ENCODE results near the gene TMEM108.

Gene TMEM108

GRCh38 chr3:133119176-133119575 is 81.0 kb downstream of the TMEM108 start:
- no peak for DNase-seq
- peaks cover 6% of the 10 kb centered on the region for H3K27me3 Mint-ChIP-seq
- H3K4me1 Mint-ChIP-seq (ENCODE audit: low read depth) = no peaks in the 10 kb centered on the region
- no peaks in the 10 kb centered on the region for H3K9me3 Mint-ChIP-seq
- H3K4me3 Mint-ChIP-seq = no peak overlapping the region
- H3K27ac Mint-ChIP-seq = no peak overlapping the region
- H3K36me3 Mint-ChIP-seq (ENCODE audit: low read depth) = no peaks in the 10 kb centered on the region

DNA sequence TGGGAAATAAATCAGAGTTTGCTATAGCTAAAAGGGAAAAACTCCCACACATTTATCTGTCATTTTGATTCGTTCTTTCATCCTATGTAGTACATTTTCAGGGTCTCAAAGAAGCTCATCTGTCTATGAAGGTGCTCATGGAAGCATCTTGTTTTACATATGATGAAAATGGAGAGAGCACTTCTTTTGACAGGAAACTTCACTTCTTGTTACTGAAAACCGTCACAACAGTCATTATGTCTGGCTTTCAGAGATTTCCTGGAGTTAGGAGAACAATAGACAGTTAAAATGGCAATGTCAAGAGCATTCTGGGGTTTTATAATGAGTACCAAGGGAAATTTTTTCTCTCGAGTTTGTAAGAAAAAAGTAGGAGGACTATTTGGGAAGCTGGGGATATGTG is 83.3 kb downstream of the TMEM108 start:
- Mint-ChIP-seq H3K4me3 (no peak overlapping the region), H3K27me3 (peaks cover 6% of the 10 kb centered on the region), H3K27ac (no peak overlapping the region), H3K9me3 (no peaks in the 10 kb centered on the region), H3K4me1 (ENCODE audit: low read depth) (no peaks in the 10 kb centered on the region), H3K36me3 (ENCODE audit: low read depth) (no peaks in the 10 kb centered on the region)
- DNase-seq = no peak

DNA sequence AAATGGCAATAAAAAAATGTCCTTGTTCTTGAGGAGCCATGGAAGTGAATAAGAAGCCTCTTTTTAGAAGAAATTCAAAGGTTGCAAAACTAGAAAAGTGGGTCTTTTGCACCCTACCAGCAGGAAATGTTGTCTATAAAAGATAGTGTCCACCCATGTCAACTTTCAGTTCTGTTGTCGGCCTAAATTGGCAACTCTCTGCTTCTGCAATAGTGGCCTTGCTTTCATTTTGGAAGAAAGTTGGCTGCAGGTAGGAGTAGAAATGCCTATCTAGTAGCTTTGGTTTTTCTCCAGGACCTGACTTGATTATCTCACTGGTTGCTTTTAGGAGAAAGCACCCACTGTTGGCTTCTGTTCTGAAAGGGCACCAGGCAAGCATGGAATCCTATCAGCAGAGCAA is 85.4 kb downstream of the TMEM108 start:
- H3K36me3 Mint-ChIP-seq (ENCODE audit: low read depth) = no peaks in the 10 kb centered on the region
- DNase-seq = no peak
- H3K4me1 Mint-ChIP-seq (ENCODE audit: low read depth) = no peaks in the 10 kb centered on the region
- H3K9me3 Mint-ChIP-seq = no peaks in the 10 kb centered on the region
- no peak overlapping the region for H3K27ac Mint-ChIP-seq
- H3K27me3 Mint-ChIP-seq = peaks cover 2% of the 10 kb centered on the region
- H3K4me3 Mint-ChIP-seq = no peak overlapping the region

- Mint-ChIP-seq H3K4me3 (no peak overlapping the region), H3K27me3 (peaks cover 2% of the 10 kb centered on the region), H3K9me3 (no peaks in the 10 kb centered on the region), H3K4me1 (ENCODE audit: low read depth) (no peaks in the 10 kb centered on the region), H3K36me3 (ENCODE audit: low read depth) (no peaks in the 10 kb centered on the region), H3K27ac (no peak overlapping the region)
- DNase-seq = no peak
Measured at GRCh38 chr3:133124511-133124910, 86.3 kb downstream of the TMEM108 start.

- H3K4me3 Mint-ChIP-seq = no peak overlapping the region
- H3K27ac Mint-ChIP-seq = no peak overlapping the region
- no peaks in the 10 kb centered on the region for H3K9me3 Mint-ChIP-seq
- no peak for DNase-seq
- H3K4me1 Mint-ChIP-seq (ENCODE audit: low read depth) = no peaks in the 10 kb centered on the region
- peaks cover 2% of the 10 kb centered on the region for H3K27me3 Mint-ChIP-seq
- no peaks in the 10 kb centered on the region for H3K36me3 Mint-ChIP-seq (ENCODE audit: low read depth)
Measured at GRCh38 chr3:133125171-133125570, 87.0 kb downstream of the TMEM108 start.

- Mint-ChIP-seq H3K4me3 (no peak overlapping the region), H3K36me3 (ENCODE audit: low read depth) (no peaks in the 10 kb centered on the region), H3K4me1 (ENCODE audit: low read depth) (no peaks in the 10 kb centered on the region), H3K27ac (no peak overlapping the region), H3K27me3 (peaks cover 2% of the 10 kb centered on the region), H3K9me3 (no peaks in the 10 kb centered on the region)
- no peak for DNase-seq
Measured at GRCh38 chr3:133125802-133126201, 87.6 kb downstream of the TMEM108 start.

- H3K27ac Mint-ChIP-seq = no peak overlapping the region
- no peaks in the 10 kb centered on the region for H3K9me3 Mint-ChIP-seq
- H3K36me3 Mint-ChIP-seq (ENCODE audit: low read depth) = no peaks in the 10 kb centered on the region
- no peaks in the 10 kb centered on the region for H3K27me3 Mint-ChIP-seq
- no peaks in the 10 kb centered on the region for H3K4me1 Mint-ChIP-seq (ENCODE audit: low read depth)
- H3K4me3 Mint-ChIP-seq = no peak overlapping the region
- DNase-seq = no peak
Measured at GRCh38 chr3:133127381-133127780, 89.2 kb downstream of the TMEM108 start.

GRCh38 chr3:133130168-133130567 is 92.0 kb downstream of the TMEM108 start:
- H3K36me3 Mint-ChIP-seq (ENCODE audit: low read depth) = no peaks in the 10 kb centered on the region
- H3K4me3 Mint-ChIP-seq = no peak overlapping the region
- no peaks in the 10 kb centered on the region for H3K27me3 Mint-ChIP-seq
- H3K9me3 Mint-ChIP-seq = no peaks in the 10 kb centered on the region
- no peaks in the 10 kb centered on the region for H3K4me1 Mint-ChIP-seq (ENCODE audit: low read depth)
- no peak overlapping the region for H3K27ac Mint-ChIP-seq
- no peak for DNase-seq

GRCh38 chr3:133135306-133135705 is 97.1 kb downstream of the TMEM108 start:
- DNase-seq = no peak
- H3K4me1 Mint-ChIP-seq (ENCODE audit: low read depth) = no peaks in the 10 kb centered on the region
- no peaks in the 10 kb centered on the region for H3K9me3 Mint-ChIP-seq
- H3K27ac Mint-ChIP-seq = no peak overlapping the region
- H3K27me3 Mint-ChIP-seq = peaks cover 9% of the 10 kb centered on the region
- H3K36me3 Mint-ChIP-seq (ENCODE audit: low read depth) = no peaks in the 10 kb centered on the region
- no peak overlapping the region for H3K4me3 Mint-ChIP-seq

- Mint-ChIP-seq H3K27me3 (peaks cover 9% of the 10 kb centered on the region), H3K4me1 (ENCODE audit: low read depth) (no peaks in the 10 kb centered on the region)
- no peak for DNase-seq
Measured at GRCh38 chr3:133136114-133137041, 98.2 kb downstream of the TMEM108 start.

GRCh38 chr3:133137042-133137996 is 99.1 kb downstream of the TMEM108 start:
- DNase-seq = no peak
- Mint-ChIP-seq H3K4me1 (ENCODE audit: low read depth) (no peaks in the 10 kb centered on the region), H3K27ac (no peak overlapping the region), H3K27me3 (peaks cover 9% of the 10 kb centered on the region), H3K9me3 (no peaks in the 10 kb centered on the region), H3K36me3 (ENCODE audit: low read depth) (no peaks in the 10 kb centered on the region), H3K4me3 (no peak overlapping the region)

More at GRCh38 chr3:133136114-133137041, 98.2 kb downstream of the TMEM108 start:
- Mint-ChIP-seq H3K36me3 (ENCODE audit: low read depth) (no peaks in the 10 kb centered on the region), H3K27ac (no peak overlapping the region), H3K4me3 (no peak overlapping the region), H3K9me3 (no peaks in the 10 kb centered on the region)

- no peak for DNase-seq
- Mint-ChIP-seq H3K4me1 (ENCODE audit: low read depth) (no peaks in the 10 kb centered on the region), H3K27ac (no peak overlapping the region), H3K9me3 (no peaks in the 10 kb centered on the region), H3K27me3 (peaks cover 9% of the 10 kb centered on the region), H3K4me3 (no peak overlapping the region), H3K36me3 (ENCODE audit: low read depth) (no peaks in the 10 kb centered on the region)
Measured at GRCh38 chr3:133138017-133138416, 99.8 kb downstream of the TMEM108 start.

GRCh38 chr3:133152056-133152455 is 113.9 kb downstream of the TMEM108 start:
- Mint-ChIP-seq H3K36me3 (ENCODE audit: low read depth) (no peaks in the 10 kb centered on the region), H3K4me3 (no peak overlapping the region), H3K27me3 (peaks cover 5% of the 10 kb centered on the region), H3K4me1 (ENCODE audit: low read depth) (no peaks in the 10 kb centered on the region), H3K9me3 (no peaks in the 10 kb centered on the region), H3K27ac (no peak overlapping the region)
- DNase-seq = no peak

DNA sequence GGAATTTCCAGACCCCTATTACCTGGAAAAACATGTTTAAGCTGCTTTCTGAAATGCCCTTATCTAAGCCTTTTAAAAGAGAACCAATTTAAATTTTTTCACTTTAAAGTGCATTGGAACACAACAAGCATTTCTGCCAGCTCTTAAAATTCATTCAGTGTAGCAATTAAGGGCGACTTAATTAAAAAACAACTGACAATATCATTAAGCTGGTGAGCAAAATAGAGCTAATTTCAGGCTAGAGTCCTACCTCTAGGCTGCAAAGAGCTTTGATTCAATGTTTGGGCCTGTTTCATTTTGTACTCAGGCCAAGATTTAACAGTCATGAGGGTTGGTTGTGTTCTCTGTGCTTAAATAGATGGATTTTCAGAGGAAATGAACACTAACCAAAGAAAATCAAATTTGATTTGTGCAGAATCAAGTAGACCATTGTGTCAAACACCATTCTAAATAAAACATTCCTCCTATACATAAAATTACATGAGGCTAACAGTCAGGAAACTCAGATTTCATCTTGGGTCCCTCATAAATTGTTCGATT is 114.6 kb downstream of the TMEM108 start:
- H3K27me3 Mint-ChIP-seq = peaks cover 5% of the 10 kb centered on the region
- DNase-seq = no peak
- H3K27ac Mint-ChIP-seq = no peak overlapping the region
- H3K4me1 Mint-ChIP-seq (ENCODE audit: low read depth) = no peaks in the 10 kb centered on the region
- no peaks in the 10 kb centered on the region for H3K36me3 Mint-ChIP-seq (ENCODE audit: low read depth)
- H3K4me3 Mint-ChIP-seq = no peak overlapping the region
- H3K9me3 Mint-ChIP-seq = no peaks in the 10 kb centered on the region

All from activated T-cell treated with anti-CD3 and anti-CD28 coated beads, Interleukin-2, amount 50 U/mL, for 24 hours (primary cell).